Stimulated activated naive CD8-positive, alpha-beta T cell treated with anti-CD3 and anti-CD28 coated beads, Interleukin-15, Interleukin-2, amounts not matched to agents 100 U/mL and 50 U/mL, for 24 hours (primary cell): Measurements from ENCODE around the gene RTN3.
A peak's percentile ranks its signal among the peaks of the same experiment; 100 is the strongest.

Experiments used
- ATAC-seq: fragments of 150-1000 bp; cut with Tn5 transposase; one replicate; pipeline ENCODE4 v1.10.0; 2021
- DNase-seq: peaks from one replicate; pipeline ENCODE4 v3.0.0; 2021

The RTN3 gene

DNA sequence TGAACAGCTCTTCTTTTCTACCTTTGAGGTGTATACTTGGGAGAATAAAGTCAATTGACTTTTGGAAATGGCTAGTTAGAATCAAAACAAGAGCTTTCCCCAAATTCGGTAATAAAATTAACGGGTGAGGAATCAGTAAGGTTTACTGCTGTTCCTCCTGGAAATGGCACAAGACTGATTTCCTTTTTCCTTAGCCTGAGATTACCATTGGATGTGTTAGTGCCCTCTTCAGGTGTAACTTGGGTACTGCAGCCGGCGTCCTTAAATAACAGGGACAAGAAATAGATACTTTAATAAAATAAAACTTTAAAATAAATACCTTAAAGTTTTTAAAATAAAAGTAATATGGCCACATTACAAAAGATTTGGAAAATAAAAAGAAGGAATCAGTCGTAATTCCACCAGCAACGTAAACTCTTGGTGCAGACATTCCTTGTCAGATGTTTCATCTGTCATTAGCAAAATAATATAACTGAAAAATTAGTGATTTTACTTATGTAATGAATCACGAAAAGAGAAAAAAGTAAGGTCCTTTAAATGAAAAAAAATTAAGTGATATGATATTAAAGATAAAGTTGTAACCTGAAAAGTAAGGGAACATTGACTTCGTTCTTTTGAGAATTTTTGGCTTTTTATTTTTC, 57.5 kb downstream of the RTN3 start:
- DNase-seq (peak; percentile 72), ATAC-seq (no peak)

DNA sequence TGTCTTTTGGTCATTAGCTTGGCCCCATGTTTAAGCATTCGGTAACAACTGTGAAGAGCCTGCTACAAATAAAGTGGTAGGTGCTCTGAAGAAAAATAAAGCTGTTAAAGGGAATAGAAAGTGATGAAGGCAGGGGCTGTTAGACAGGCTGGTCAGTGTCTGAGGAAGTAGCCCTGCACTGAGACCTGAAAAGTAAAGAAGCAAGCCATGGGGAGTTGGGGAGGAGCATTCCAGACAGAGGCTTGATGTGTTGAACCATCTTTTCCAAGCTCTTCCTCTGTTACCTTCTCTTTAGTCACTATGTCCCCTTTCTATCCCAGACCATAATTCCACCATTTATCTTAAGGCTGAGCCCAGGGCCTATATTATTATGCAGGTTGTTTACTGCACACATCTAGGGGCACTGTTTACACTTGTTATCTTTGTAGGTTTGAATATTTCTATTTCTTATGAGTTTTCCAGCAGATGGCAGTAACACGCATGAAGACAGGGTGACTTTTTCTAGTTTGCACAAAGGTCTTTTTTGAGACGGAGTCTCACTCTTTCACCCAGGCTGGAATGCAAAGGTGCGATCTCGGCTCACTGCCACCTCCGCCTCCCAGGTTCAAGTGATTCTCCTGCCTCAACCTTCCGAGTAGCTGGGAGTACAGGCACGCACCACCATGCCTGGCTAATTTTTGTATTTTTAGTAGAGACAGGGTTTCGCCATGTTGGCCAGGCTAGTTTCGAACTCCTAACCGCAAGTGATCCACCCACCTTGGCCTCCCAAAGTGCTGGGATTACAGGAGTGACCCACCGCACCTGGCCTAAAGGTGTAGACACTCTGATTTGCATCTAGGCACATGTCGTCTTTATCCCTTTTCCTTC, 64.2 kb downstream of the RTN3 start:
- no peak for ATAC-seq
- DNase-seq: no peak

DNA sequence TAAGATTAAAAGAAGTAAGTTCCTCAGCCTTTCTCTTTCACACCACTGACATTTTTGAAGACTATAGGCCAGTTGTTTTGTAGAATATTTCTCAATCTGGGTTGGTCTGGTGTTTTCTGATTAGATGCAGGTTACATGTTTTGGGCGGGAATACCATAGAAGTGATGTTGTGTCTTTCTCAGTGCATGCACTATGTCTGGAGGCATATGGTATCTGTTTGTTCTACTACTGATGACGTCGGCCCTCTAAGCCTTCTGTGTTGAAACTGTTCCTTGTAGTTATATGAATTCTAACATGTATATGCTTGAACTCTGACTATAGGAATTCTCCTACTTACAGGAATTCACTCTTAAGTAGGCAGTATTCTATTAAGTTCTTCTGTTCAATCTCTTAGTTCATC, 65.7 kb downstream of the RTN3 start:
- DNase-seq (no peak), ATAC-seq (no peak)

DNA sequence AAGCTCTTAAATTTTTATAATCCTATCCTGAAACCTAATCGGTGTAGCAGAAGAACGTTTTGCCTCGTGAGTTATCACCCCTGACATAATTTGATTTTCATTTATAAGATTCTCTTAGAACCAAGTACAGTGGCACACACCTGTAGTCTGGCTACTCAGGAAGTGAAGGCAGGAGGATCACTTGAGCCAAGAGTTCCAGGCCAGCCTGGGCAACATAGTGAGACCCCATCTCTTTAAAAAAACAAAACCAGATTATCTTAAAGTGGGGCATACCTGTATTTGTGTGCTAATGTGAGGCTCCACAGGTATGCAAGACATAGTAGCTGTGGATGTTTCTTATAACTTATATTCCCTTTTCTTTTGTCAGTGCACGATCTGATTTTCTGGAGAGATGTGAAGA, 68.3 kb downstream of the RTN3 start:
- DNase-seq: no peak
- ATAC-seq: no peak

DNA sequence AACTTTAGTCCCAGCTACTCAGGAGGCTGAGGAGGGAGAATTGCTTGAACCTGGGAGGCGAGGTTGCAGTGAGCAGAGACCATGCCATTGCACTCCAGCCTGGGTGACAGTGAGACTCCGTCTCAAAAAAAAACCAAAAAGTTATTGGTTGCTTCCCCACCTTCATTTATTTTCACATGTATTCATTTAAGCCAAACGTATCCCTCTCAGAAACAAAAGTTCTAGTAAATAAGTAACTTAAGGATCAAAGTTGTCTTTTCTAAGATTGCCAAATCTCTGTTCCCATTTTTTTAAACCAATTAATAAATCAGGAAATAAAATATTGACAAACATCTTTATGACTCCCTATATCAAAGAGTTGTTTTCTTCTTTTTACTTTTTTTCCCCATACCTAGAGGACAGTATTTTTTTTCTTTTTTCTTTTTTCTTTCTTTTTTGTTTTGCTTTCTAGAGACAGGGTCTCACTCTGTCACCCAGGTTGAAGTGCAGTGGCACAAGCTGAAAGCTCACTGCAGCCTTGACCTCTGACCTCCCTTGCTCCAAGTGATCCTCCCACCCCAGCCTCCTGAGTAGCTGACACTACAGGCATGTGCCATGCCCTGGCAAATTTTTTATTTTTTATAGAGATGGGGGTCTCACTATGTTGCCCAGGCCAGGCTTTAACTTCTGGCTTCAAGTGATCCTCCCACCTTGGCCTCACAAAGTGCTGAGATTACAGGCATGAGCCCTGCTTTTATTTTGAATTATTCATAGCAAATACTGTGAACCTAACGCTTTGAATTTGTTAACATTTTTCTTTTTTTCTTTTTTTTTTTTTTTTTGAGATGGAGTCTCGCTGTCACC, 75.8 kb downstream of the RTN3 start:
- ATAC-seq (no peak), DNase-seq (no peak)

- DNase-seq (no peak), ATAC-seq (no peak)
Observed at GRCh38 chr11:63760487-63761079, 79.3 kb downstream of the RTN3 start.

- DNase-seq: no peak
- no peak for ATAC-seq
Observed at GRCh38 chr11:63761188-63761587, 79.9 kb downstream of the RTN3 start.

DNA sequence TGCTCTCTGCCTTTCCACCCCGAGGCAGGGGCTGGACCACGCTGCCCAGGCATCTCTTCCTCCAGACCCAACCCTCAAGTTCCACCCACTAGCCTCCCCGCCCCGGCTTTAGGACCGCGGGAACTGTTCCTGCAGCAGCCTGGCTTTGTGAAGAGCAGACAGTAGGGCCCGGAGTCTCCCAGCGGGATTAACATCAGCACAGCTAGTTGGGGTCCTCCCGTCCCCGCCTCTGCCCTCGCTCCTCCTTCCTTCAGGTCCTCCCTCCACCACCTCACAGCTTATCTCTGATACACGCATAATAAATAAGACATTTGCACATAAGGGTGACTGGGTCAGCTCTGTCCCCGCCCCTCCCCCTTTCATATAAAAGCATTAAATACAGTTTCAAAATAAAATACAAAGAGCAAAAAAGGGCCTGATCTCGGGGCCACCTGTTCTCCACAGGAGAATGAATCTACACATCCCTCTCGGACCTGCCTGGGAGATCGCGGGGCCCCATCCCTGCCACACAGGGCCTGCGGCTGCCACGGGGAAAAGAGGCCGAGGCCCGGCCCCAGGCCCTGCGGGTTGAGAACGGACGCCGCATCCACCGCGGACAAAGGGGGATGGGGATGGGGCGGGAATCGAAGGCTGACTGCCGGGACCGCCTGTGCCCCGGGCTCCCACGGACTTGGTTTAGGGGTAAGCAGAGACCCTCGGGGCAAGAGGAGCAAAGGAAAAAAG, 80.8 kb downstream of the RTN3 start:
- no peak for ATAC-seq
- no peak for DNase-seq

- DNase-seq (no peak), ATAC-seq (no peak)
Observed at GRCh38 chr11:63762654-63763495, 81.6 kb downstream of the RTN3 start.

- DNase-seq (no peak), ATAC-seq (no peak)
Observed at GRCh38 chr11:63763496-63764339, 82.4 kb downstream of the RTN3 start.

DNA sequence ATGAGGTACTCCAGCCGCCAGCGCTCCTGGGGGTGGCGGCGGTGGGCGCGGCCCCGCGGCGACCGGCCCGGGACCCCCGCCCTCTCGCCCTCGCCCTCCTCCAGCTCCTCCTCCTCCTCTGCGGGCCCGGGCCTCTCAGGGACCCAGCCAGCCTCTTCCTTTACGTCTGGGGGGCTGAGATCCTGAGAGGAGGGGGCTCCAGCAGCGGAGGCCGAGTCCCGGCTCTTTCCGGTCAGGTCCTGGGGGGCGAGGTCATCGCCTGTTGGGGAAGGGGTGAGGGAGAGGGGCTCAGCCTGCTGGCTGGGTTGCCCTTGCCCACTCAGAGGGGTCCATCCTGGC, 83.0 kb downstream of the RTN3 start:
- ATAC-seq (no peak), DNase-seq (no peak)

GRCh38 chr11:63764679-63765647, 83.7 kb downstream of the RTN3 start:
- DNase-seq (no peak), ATAC-seq (no peak)

GRCh38 chr11:63765688-63766241, 84.5 kb downstream of the RTN3 start:
- no peak for DNase-seq
- ATAC-seq: no peak

DNA sequence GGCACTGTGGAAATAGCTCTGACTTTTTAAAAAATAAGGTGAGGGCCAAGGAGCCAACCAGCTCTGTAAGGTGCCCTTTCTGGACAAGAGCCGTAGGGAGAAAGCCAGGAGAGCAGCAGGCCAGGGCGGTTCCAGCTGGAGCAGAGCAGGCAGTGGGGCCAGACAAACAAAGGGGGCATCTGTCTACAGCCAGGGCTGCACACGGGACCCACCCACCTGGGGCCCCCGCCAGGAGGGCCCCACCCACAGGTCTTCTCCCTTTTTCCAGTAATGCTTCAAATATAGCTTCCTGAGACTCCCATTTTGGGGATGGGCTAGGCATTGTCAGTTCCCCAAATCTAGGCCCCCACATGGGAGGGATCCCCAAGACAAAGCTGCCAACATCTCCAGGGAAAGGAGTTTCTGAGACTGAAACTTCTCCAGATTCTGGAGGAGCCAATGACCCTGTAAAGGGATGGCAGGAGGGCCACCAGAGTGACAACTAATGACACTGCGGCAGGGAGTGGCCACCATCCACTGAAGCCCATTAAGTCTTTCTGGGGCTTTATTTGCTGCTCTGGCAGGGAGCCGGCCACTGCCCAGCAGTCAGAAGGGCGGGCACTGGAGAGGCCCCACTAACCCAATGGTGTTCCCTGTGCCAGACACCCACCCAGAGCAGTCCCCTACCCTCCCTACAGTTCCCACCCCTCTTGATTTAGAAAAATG, 85.4 kb downstream of the RTN3 start:
- ATAC-seq (no peak), DNase-seq (no peak)

- no peak for ATAC-seq
- DNase-seq: no peak
Observed at GRCh38 chr11:63767267-63767564, 85.9 kb downstream of the RTN3 start.

- peak; percentile 38 for DNase-seq
- ATAC-seq: peak; percentile 11
Observed at GRCh38 chr11:63767565-63768236, 86.4 kb downstream of the RTN3 start.

- DNase-seq (peak; percentile 82), ATAC-seq (peak; percentile 59)
Observed at GRCh38 chr11:63768237-63769041, 87.1 kb downstream of the RTN3 start, which contains the start of gene ZFTA. ZFTA (minus strand) TSS chr11:63768775; CDS start chr11:63768622, 153 bp downstream.
